ENCODE results near the gene EVPL. TPM values are rescaled to one million over a fixed set of nuclear protein-coding genes. Genes with fewer than 3 reads are reported as not detected.

Gene EVPL
- total RNA-seq, 1 donor = 0.43 TPM

DNA sequence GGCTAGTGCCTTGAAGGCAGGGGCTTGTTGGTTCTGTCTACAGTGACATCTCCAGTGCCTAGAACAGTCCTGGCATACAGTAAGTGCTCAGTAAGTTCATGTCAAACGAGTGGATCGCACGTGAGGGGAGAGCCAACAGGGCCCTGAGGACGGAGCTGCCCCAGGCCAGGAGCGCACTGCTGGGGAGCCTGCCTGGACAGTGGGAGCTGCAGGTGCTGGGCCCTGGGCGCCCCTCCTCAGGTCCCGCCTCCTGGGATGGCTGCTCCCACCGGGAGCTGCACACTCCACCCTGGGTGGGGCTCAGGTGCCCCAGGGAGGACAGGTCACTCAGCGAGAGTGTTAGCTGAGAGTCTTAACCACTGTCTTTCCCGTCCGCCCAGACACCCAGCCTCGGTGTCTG lies 1.8 kb downstream of the EVPL start:
- DNase-seq (ENCODE audit: low read depth) = no peak
- TF ChIP-seq, protein P1, sequence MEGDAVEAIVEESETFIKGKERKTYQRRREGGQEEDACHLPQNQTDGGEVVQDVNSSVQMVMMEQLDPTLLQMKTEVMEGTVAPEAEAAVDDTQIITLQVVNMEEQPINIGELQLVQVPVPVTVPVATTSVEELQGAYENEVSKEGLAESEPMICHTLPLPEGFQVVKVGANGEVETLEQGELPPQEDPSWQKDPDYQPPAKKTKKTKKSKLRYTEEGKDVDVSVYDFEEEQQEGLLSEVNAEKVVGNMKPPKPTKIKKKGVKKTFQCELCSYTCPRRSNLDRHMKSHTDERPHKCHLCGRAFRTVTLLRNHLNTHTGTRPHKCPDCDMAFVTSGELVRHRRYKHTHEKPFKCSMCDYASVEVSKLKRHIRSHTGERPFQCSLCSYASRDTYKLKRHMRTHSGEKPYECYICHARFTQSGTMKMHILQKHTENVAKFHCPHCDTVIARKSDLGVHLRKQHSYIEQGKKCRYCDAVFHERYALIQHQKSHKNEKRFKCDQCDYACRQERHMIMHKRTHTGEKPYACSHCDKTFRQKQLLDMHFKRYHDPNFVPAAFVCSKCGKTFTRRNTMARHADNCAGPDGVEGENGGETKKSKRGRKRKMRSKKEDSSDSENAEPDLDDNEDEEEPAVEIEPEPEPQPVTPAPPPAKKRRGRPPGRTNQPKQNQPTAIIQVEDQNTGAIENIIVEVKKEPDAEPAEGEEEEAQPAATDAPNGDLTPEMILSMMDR (IDR thresholded peaks at IDR 0.05; ENCODE audit: insufficient read depth, low read depth, low read length) = no peak
- no peak overlapping the region for H3K4me3 ChIP-seq (ENCODE audit: low read depth, low read length)

DNA sequence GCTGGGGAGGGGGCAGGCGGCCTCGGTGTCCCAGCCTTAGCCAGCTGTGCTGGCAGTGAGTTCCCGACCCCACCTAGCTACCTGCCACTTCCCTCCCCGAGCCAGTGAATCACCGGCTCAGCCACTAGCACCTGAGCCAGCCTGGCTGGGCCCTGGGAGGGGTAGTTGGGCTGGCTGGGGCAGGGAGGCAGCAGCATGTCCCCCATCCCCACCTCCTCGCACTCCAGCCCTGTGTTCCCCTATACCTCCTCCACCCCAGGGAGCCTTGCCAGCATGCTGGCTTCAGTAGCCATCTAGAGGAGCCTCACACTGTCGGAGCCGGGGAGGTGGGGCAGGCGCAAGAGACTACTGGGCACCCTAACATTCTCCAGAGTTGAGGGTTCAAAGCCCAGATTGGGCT lies 2.8 kb downstream of the EVPL start:
- DNase-seq (ENCODE audit: low read depth) = no peak
- TF ChIP-seq, protein P1 (IDR thresholded peaks at IDR 0.05; ENCODE audit: insufficient read depth, low read depth, low read length) = no peak

DNA sequence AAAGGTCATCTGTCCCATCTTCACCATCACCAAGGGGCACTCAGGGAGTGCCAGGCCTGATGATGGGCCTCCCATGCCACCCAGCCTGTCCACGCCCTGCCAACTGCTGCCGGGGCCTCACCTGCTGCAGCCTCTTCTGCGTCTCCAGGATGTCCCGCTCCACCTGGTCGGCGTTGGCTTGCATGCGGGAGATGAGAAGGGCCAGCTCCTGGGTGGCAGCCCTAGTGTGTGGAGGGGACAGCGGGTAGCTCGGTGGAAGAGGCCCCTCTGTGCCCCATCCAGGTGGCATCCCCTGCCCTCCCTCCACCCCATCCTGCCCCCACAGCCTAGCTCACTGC lies 3.2 kb downstream of the EVPL start:
- DNase-seq (ENCODE audit: low read depth) = no peak
- TF ChIP-seq, protein P1 (IDR thresholded peaks at IDR 0.05; ENCODE audit: insufficient read depth, low read depth, low read length) = no peak
- no peak overlapping the region for H3K4me3 ChIP-seq (ENCODE audit: low read depth, low read length)

More for the DNA sequence above, 2.8 kb downstream of the EVPL start:
- no peak overlapping the region for H3K4me3 ChIP-seq (ENCODE audit: low read depth, low read length)

DNA sequence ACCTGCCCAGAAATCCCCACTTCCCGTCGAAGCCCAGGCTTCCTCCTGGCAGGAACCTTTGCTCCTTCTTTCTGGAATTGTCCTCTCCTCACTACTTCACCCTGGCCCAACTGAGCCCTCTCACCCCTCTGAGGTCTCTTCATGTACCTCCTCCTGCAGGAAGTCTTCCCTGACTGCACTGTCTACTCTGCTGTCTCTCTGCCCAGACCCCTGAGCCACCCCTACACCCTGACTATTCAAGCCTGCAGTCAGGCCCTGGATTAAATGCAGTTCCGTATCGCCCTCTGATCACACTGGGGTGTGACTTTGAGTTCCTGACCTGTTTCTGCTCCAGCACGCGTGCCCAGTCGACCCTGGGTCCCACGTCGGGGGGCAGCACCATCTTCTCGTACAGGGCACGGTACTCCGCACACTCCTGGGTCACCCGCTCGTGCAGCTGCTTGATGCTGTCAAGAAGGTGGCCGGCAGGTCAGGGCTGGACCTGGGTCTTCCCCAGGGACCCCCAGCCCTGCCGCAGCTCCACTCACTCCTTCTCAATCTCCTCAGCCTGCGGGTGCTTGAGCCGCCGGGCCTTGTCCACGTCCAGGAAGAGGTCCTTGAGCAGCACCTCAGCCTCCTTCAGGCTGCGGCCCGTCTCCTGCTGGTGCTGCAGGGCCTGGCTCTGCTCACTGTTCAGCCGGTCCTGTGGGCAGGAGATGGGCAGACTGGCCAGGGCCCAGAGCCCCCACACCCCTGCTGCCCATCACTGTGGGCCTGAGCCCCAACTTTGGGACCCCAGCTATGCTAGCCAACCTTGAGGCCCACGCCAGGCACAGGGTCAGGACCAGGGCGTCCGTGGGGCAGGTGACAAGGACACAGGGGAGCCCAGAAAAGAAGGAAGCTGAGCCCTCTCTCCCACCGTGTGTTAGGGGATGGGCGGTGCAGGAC lies 3.9 kb downstream of the EVPL start:
- no peak overlapping the region for H3K4me3 ChIP-seq (ENCODE audit: low read depth, low read length)

DNA sequence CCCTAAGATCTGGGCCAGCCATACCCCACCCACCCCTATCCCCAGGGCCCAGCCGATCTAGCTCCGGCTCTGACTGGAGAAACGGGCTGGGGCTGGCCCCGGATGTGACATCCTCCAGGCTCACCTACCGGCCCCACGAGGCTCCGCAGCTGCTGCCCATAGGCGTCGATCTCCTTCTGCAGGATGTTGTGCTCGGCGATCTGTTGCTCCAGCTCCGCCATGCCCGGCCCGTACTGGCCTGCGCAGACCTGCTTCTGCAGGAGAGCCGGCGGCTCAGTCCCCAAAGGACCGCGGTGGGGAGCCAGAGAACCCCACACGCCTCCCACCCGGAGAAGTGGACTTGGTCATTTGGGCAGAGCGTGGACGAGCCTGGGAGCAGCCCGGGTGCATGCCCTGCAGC lies 4.8 kb downstream of the EVPL start:
- H3K4me3 ChIP-seq (ENCODE audit: low read depth, low read length) = no peak overlapping the region
- TF ChIP-seq, protein P1 (IDR thresholded peaks at IDR 0.05; ENCODE audit: insufficient read depth, low read depth, low read length) = no peak
- no peak for DNase-seq (ENCODE audit: low read depth)

More for the DNA sequence above, 3.9 kb downstream of the EVPL start:
- TF ChIP-seq, protein P1 (IDR thresholded peaks at IDR 0.05; ENCODE audit: insufficient read depth, low read depth, low read length) = no peak
- DNase-seq (ENCODE audit: low read depth) = no peak

DNA sequence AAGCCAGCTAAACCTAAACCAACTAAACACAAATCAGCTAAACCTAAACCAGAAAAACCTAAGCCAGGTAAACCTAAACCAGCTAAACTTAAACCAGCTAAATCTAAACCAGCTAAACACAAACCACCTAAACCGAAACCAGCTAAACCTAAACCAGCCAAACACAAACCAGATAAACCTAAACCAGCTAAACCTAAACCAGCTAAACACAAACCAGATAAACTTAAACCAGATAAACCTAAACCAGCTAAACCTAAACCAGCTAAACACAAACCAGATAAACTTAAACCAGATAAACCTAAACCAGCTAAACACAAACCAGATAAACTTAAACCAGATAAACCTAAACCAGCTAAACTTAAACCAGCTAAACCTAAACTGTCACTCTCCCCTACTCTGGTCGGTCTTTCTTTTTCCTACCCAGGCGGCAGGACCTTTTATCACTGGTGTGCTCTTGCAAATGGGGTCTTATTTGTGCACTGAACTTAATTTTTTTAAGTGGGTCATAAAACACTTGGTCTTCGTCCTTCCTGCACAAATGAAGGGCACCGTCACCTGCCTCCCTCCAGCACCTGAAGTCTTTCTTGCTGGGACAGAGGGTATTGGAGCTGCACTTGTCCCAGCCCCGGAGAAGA lies 7.2 kb downstream of the EVPL start:
- no peak for DNase-seq (ENCODE audit: low read depth)
- TF ChIP-seq, protein P1 (IDR thresholded peaks at IDR 0.05; ENCODE audit: insufficient read depth, low read depth, low read length) = no peak
- H3K4me3 ChIP-seq (ENCODE audit: low read depth, low read length) = no peak overlapping the region

Measured in fibroblast of villous mesenchyme (primary cell).